NCI-H2107 treated with DMSO at 0.1 percent for 48 hours (cell line): ENCODE results near the gene ZNF445.
"Not testable (repeated sequence)": the region's sequence is repeated elsewhere in the genome, so short reads cannot be mapped to it uniquely, and the experiment has no call there.

ENCODE experiments used
- DNase-seq: peaks from one replicate; lab custom pipeline; 2025; ENCODE audit not compliant: unreplicated experiment; lab: John Stamatoyannopoulos, UW

ZNF445 gene

GRCh38 chr3:44437800-44438199, 39.7 kb downstream of the ZNF445 start:
- DNase-seq, result no peak

GRCh38 chr3:44436181-44436580, 41.3 kb downstream of the ZNF445 start:
- no peak for DNase-seq

GRCh38 chr3:44434834-44435510, 42.5 kb downstream of the ZNF445 start:
- no peak for DNase-seq

GRCh38 chr3:44430466-44430865, 47.0 kb downstream of the ZNF445 start:
- no peak for DNase-seq

GRCh38 chr3:44429459-44429858, 48.0 kb downstream of the ZNF445 start:
- DNase-seq, result no peak

- no peak for DNase-seq
These were observed 48.6 kb downstream of the ZNF445 start for GRCh38 chr3:44428910-44429309.

GRCh38 chr3:44427683-44428082, 49.8 kb downstream of the ZNF445 start:
- DNase-seq, result no peak

- DNase-seq, result no peak
These were observed 52.7 kb downstream of the ZNF445 start for GRCh38 chr3:44424758-44425157.

- DNase-seq, result no peak
These were observed 56.2 kb downstream of the ZNF445 start for GRCh38 chr3:44421280-44421679.

GRCh38 chr3:44420676-44421075, 56.8 kb downstream of the ZNF445 start:
- no peak for DNase-seq

- no peak for DNase-seq
These were observed 57.4 kb downstream of the ZNF445 start for GRCh38 chr3:44419923-44420650.

- no peak for DNase-seq
These were observed 58.2 kb downstream of the ZNF445 start for GRCh38 chr3:44419116-44419922.

- DNase-seq, result no peak
These were observed 58.9 kb downstream of the ZNF445 start for GRCh38 chr3:44418549-44418948.

GRCh38 chr3:44418118-44418517, 59.4 kb downstream of the ZNF445 start:
- DNase-seq, result not testable (repeated sequence)

GRCh38 chr3:44416031-44417030, 61.1 kb downstream of the ZNF445 start:
- DNase-seq, result no peak

- no peak for DNase-seq
These were observed 62.0 kb downstream of the ZNF445 start for GRCh38 chr3:44415421-44415820.

GRCh38 chr3:44414517-44415090, 62.9 kb downstream of the ZNF445 start:
- no peak for DNase-seq

GRCh38 chr3:44412365-44412764, 65.1 kb downstream of the ZNF445 start:
- DNase-seq, result no peak

- no peak for DNase-seq
These were observed 66.3 kb downstream of the ZNF445 start for GRCh38 chr3:44411031-44411645.
